Dermis lymphatic vessel endothelial cell (primary cell): ENCODE data around the gene MAD1L1. TPM values are rescaled to one million over a fixed set of nuclear protein-coding genes. Genes with fewer than 3 reads are reported as not detected.

ENCODE experiments used
- total RNA-seq: library from RNA; depleted of rRNA; stranded (reverse); fragments of >200 nt; gene quantifications from 2 replicates; pipeline ENCODE4 v1.2.1, GENCODE V29; 2014

MAD1L1 gene
- total RNA-seq, result 30.4 and 41.6 TPM in 2 replicates

GRCh38 chr7:2232766-2233520 lies at the start of gene MAD1L1:
MAD1L1 (minus strand) TSS chr7:2232945; CDS start chr7:2230133, 2,812 bp downstream.

GRCh38 chr7:2241580-2242540 lies 9.1 kb upstream of the MAD1L1 start, which contains the start of the genes MRM2 and NUDT1:
MRM2 (minus strand) TSS chr7:2242205; CDS start chr7:2242169, 36 bp downstream.
NUDT1 (plus strand) TSS chr7:2242226; CDS start chr7:2244575, 2,349 bp downstream.

Other genes with a start within 250 kb of the MAD1L1 start
- gene MRM2, start 9.3 kb upstream of the MAD1L1 start, total RNA-seq, result 11.5 and 13.6 TPM in 2 replicates
- 5.3 TPM in 2 replicates for gene NUDT1, start 9.3 kb upstream of the MAD1L1 start, total RNA-seq
- gene SNX8, start 81.5 kb upstream of the MAD1L1 start, total RNA-seq, result 6.1 and 6.3 TPM in 2 replicates
- 143 and 175 TPM in 2 replicates for gene EIF3B, start 121.9 kb upstream of the MAD1L1 start, total RNA-seq
- gene CHST12, start 170.7 kb upstream of the MAD1L1 start, total RNA-seq, result 7.5 and 7.9 TPM in 2 replicates
- not detected in 2 replicates for gene GRIFIN, start 243.5 kb upstream of the MAD1L1 start, total RNA-seq